Upper lobe of left lung (tissue), 4 donors: Measurements from ENCODE around the gene MAP1S.

Source experiments
- CTCF ChIP-seq, 6 experiments: fragments of 450-650 bp in 4 of 6; fragments of 200-600 bp in 2 of 6; sonication (generic) in 2 of 6; IDR thresholded peaks; one replicate each; pipeline ENCODE4 v1.5.1; 2016 to 2019; ENCODE audit warnings: antibody characterized with exemption in 6 of 6
- EP300 ChIP-seq, 4 donors: sonication (generic); formaldehyde crosslinking; IDR thresholded peaks; one replicate each; pipeline ENCODE4 v1.5.1; 2017; ENCODE audit warnings: antibody characterized with exemption in 4 of 4, control low read depth in 2 of 4
- POLR2A ChIP-seq, 4 donors: fragments of 450-650 bp; IDR thresholded peaks; one replicate each; pipeline ENCODE4 v1.5.1; 2016 to 2017; ENCODE audit warnings: antibody characterized with exemption in 4 of 4, mild to moderate bottlenecking in 2 of 4

DNA sequence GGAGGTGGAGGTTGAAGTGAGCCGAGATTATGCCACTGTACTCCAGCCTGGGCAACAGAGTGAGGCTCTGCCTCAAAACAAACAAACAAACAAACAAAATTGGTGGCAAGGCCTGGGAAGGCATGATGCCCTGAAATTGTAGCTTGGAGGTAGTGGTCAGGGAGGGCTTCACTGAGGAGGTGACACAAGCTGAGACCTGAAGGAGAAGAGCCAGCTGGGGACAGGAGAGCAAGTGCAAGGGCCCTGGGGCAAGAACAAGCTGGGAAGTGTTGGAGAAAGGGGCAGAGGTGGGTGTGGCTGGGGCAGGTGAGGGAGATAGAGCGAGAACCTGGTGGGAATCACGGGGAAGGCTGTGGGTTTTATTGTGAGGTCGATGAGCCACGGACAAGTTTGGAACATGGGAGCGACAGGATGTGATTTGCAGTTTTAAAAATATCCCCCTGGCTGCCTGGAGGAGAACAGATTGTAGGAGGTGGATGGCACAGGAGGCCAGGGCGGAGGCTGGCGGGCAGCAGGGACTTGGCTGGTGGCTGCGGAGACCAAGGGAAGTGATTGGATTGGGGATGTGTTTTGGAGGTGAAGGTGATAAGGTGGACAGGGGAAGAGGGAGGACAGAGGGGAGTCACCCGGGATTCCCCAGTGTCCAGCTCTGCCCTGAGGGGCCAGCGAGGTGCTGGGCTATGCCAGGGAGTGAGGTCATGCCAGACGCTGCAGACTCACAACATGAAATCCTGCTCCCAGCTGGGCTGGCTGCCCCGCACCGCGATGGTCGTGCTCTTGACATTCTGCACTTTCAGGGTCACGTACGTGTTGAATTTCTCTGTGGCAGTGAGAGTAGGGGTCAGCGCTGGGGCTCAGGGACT, 45.1 kb upstream of the MAP1S start:
- TF ChIP-seq CTCF (IDR thresholded peaks at IDR 0.05) (no peak), POLR2A (IDR thresholded peaks at IDR 0.05) (no peak), EP300 (IDR thresholded peaks at IDR 0.05) (no peak)
